Neural progenitor cell (in vitro differentiated cells): ENCODE results near the gene YKT6.

Experiments used
- CTCF ChIP-seq: fragments of 200-600 bp; sonication (generic); IDR thresholded peaks from 2 replicates; pipeline ENCODE4 v1.5.1; 2017; ENCODE audit warnings: antibody characterized with exemption, mild to moderate bottlenecking
- EZH2 ChIP-seq: fragments of 200-600 bp; sonication (generic); IDR thresholded peaks from 2 replicates; pipeline ENCODE4 v1.6.1; 2017; ENCODE audit warnings: antibody characterized with exemption, mild to moderate bottlenecking, moderate library complexity
- EZH2phosphoT487 ChIP-seq: fragments of 200-600 bp; sonication (generic); IDR thresholded peaks from 2 replicates; pipeline ENCODE4 v1.6.1; 2017; ENCODE audit warnings: antibody characterized with exemption

GRCh38 chr7:44210107-44210506 is 9.3 kb downstream of the YKT6 start:
- TF ChIP-seq EZH2phosphoT487 (no peak), CTCF (no peak), EZH2 (no peak)
